Lung (tissue), 12 donors: ENCODE data around the gene DBF4. TPM values are rescaled to one million over a fixed set of nuclear protein-coding genes. Genes with fewer than 3 reads are reported as not detected.
"Not testable (repeated sequence)": the region's sequence is repeated elsewhere in the genome, so short reads cannot be mapped to it uniquely, and the experiment has no call there.

ENCODE experiments used
- ATAC-seq: fragments of 200-7000 bp; cut with Tn5 transposase; one replicate; pipeline ENCODE4 v1.9.1; 2020; ENCODE audit warnings: moderate number of reproducible peaks; ENCODE audit not compliant: insufficient read depth, low FRiP score
- DNase-seq, 3 donors: peaks; one replicate each; pipeline ENCODE4 v3.0.0-alpha.2; 2013 to 2017
- H3K27ac ChIP-seq, 2 donors: one replicate each; pipeline ENCODE4 v1.5.1; 2013; ENCODE audit warnings: mild to moderate bottlenecking in 2 of 2, moderate library complexity in 2 of 2, control low read depth in 1 of 2, inconsistent platforms in 1 of 2, low read depth in 1 of 2, low read length in 1 of 2
- H3K27me3 ChIP-seq, 3 donors: one replicate each; pipeline ENCODE4 v1.5.1; 2013; ENCODE audit warnings: low read length in 2 of 3; ENCODE audit not compliant: control insufficient read depth in 3 of 3, insufficient read depth in 3 of 3
- H3K36me3 ChIP-seq, 4 donors: one replicate each; pipeline ENCODE4 v1.5.1; 2013; ENCODE audit warnings: low read length in 4 of 4, mild to moderate bottlenecking in 1 of 4, moderate library complexity in 1 of 4; ENCODE audit not compliant: control insufficient read depth in 4 of 4, insufficient read depth in 4 of 4
- H3K4me1 ChIP-seq, 5 donors: one replicate each; pipeline ENCODE4 v1.5.1; 2013; ENCODE audit warnings: low read length in 5 of 5, mild to moderate bottlenecking in 2 of 5, moderate library complexity in 1 of 5; ENCODE audit not compliant: control insufficient read depth in 5 of 5, insufficient read depth in 5 of 5
- H3K4me3 ChIP-seq: one replicate; pipeline ENCODE4 v1.5.1; 2013; ENCODE audit warnings: mild to moderate bottlenecking, control low read depth, moderate library complexity
- H3K9ac ChIP-seq, 2 donors: one replicate each; pipeline ENCODE4 v1.5.1; 2013; ENCODE audit warnings: low read length in 2 of 2, control low read depth in 1 of 2; ENCODE audit not compliant: insufficient read depth in 1 of 2
- H3K9me3 ChIP-seq, 4 donors: one replicate each; pipeline ENCODE4 v1.5.1; 2013; ENCODE audit warnings: low read length in 3 of 4, mild to moderate bottlenecking in 1 of 4, moderate library complexity in 1 of 4; ENCODE audit not compliant: control insufficient read depth in 4 of 4, insufficient read depth in 3 of 4
- CTCF ChIP-seq: IDR thresholded peaks from 2 replicates; pipeline ENCODE4 v1.5.1; 2012; ENCODE audit warnings: mild to moderate bottlenecking; ENCODE audit errors: control extremely low read depth, extremely low read depth
- WGBS, 2 donors: extraction: QIAGEN DNeasy Blood & Tissue Kit; methylation state at CpG; one replicate each; pipeline ENCODE4 v1.1.7; 2013; 5-methylcytosine and 5-hydroxymethylcytosine counted together
- polyA plus RNA-seq, 2 donors: library from polyadenylated mRNA; stranded (reverse); fragments of 200-250 nt; gene quantifications; one replicate each; pipeline ENCODE4 v1.2.1, GENCODE V29; 2013
- total RNA-seq, 2 donors: library from RNA; depleted of rRNA in 1 of 2; stranded (reverse); fragments of >200 nt in 1 of 2; gene quantifications; one replicate each; pipeline ENCODE4 v1.2.1, GENCODE V29; 2014 to 2021
- donor health status: control.
- donor health status: control.
- donor health status: Bipolar disorder and iron deficiency.
- donor health status: healthy.
- donor health status: DM: yes; HTN: yes; CAD: no.

DBF4 gene
- total and polyA plus RNA-seq, 4 donors: 4.0 to 12.7 (median 8.1) TPM

- Histone ChIP-seq H3K4me1 (no peaks in the 10 kb centered on the region), H3K27ac (no peak overlapping the region), H3K4me3 (no peak overlapping the region), H3K36me3 (no peaks in the 10 kb centered on the region), H3K9me3 (no peaks in the 10 kb centered on the region), H3K27me3 (no peaks in the 10 kb centered on the region), H3K9ac (no peak overlapping the region)
- 83% methylated on average over 5 of the region's 5 CpGs for WGBS, 2 donors
- no peak for DNase-seq
- no peak for ATAC-seq
- no peak for TF ChIP-seq CTCF
Observed at GRCh38 chr7:87920578-87920977, 44.3 kb downstream of the DBF4 start.

GRCh38 chr7:87922759-87923395 lies 46.6 kb downstream of the DBF4 start:
- H3K27me3 ChIP-seq, H3K27ac ChIP-seq, H3K9me3 ChIP-seq, H3K9ac ChIP-seq, ATAC-seq, DNase-seq, H3K36me3 ChIP-seq, H3K4me3 ChIP-seq, H3K4me1 ChIP-seq: not testable (repeated sequence)
- 93 to 97% methylated on average over 8 of the region's 8 CpGs for WGBS, 2 donors

GRCh38 chr7:87926581-87927461 lies 50.5 kb downstream of the DBF4 start:
- Histone ChIP-seq H3K36me3 (no peaks in the 10 kb centered on the region), H3K27ac (no peak overlapping the region), H3K4me3 (no peak overlapping the region), H3K27me3 (no peaks in the 10 kb centered on the region), H3K9me3 (no peaks in the 10 kb centered on the region), H3K9ac (no peak overlapping the region), H3K4me1 (no peaks in the 10 kb centered on the region)
- TF ChIP-seq CTCF: no peak
- no peak for ATAC-seq
- 45 to 51% methylated on average over 6 of the region's 6 CpGs for WGBS, 2 donors
- no peak for DNase-seq

- Histone ChIP-seq H3K9me3 (no peaks in the 10 kb centered on the region), H3K36me3 (no peaks in the 10 kb centered on the region), H3K9ac (peak overlapping the region in 1 of 2 donors; percentile 67), H3K4me1 (peaks cover 0 to 12% (median 0%) of the 10 kb centered on the region in 5 donors), H3K4me3 (peak overlapping the region; percentile 68), H3K27ac (no peak overlapping the region), H3K27me3 (peaks cover 0 to 5% (median 0%) of the 10 kb centered on the region in 3 donors)
- ATAC-seq: no peak
- no peak for DNase-seq
- TF ChIP-seq CTCF: no peak
- 9 to 15% methylated on average over 9 of the region's 9 CpGs for WGBS, 2 donors
Observed at GRCh38 chr7:87933605-87933952, 57.3 kb downstream of the DBF4 start.
